T-helper 2 cell (primary cell): Measurements from ENCODE around the gene PGA3.
"Not testable (repeated sequence)": the region's sequence is repeated elsewhere in the genome, so short reads cannot be mapped to it uniquely, and the experiment has no call there.

Experiments used
- DNase-seq, 5 experiments: peaks; one replicate each; pipeline versions ENCODE4 v3.0.0 to v3.0.0-alpha.2; 2012 to 2022

PGA3 gene

DNA sequence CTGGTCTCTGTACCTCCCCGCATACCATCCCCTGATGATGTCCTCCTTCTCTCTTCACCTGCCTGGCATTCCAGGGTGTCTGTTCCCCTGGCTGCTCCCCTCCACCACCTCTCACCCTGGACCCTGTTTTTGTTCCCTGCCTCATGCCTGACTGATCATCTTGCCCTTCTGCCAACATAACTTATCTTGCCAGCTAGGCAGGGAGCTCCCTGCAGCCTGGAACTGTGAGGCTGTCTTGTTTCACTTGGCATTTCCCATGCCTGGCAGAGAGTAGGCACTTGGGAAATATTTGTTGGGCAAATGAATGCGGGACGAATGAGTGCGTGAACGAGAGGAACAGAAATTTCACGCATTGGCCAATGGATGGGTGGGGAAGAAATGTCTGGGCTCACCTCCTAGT is 7.3 kb downstream of the PGA3 start:
- not testable (repeated sequence) for DNase-seq

DNA sequence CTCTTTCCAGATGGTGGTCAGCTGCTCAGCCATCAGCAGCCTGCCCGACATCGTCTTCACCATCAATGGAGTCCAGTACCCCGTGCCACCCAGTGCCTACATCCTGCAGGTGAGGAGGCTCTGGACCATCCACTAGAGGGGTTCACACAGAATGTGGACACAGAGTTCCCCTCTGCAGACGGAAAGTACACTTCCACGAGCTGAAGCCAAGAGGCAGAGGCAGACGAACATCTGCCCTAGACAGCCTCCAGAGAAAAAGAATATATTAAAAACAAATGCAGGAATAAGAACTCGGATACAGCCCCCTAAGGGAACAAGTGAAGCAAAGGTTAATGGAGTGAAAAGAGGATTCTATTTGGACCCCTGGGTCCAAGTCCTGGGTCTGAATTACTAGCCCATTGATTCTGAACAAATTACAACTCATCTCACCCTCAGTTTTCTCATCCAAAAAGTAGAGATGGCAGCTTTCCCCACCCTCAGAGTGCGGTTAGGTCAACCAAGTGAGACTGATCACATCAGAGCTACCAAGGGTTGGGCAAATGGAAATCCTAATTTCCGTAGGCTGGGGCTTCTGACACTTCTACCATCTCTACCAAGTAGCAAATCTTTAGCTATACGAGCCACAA is 8.1 kb downstream of the PGA3 start:
- not testable (repeated sequence) for DNase-seq

DNA sequence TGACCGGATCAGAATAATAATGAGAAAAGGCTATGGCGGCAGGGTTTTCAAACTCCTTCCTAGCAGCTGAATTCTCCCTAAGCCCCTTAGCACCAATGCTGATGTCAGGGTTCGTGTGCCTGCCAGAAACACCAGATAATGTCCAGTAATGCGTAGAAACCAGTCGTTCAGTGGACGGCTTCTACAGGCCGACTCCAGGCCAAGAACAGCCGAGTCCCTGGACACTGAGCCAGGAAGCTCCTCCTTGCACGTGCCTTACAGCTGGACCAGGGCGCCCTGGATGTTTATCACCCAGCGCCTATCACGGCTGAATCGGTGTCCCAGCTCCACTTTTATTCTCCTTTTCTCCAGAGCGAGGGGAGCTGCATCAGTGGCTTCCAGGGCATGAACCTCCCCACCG is 8.9 kb downstream of the PGA3 start:
- not testable (repeated sequence) for DNase-seq

DNA sequence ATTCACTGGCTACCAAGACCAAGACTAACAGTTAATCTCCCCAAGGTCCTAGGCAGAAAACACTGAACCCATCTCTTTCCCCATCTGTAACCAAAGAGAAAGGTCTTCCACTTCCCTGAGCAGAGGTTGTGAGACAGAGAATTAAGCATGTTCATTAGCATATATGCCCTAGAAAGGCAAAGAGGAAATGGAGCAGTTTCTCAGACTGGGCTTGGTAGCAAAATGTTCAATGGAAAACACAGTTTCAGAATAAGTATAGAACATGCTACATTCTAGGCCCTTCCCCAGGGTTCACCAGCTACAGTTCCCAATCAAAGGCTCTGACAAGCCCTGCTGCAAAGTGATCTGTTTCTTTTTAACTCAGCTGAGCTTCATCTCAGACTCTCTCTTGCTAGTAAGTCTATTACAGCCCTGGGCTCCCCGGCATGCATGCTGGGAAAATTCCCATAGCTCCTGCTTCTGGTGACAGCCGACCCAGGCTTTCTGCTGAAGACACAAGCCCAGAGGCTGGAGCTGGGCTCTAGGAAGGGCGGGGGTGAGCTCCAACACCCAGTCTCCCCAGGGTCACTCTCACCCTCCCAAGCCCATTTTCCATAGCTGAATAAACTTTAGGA is 10.5 kb downstream of the PGA3 start:
- not testable (repeated sequence) for DNase-seq

- not testable (repeated sequence) for DNase-seq
Observed at GRCh38 chr11:61218306-61218705, 15.0 kb downstream of the PGA3 start.

DNA sequence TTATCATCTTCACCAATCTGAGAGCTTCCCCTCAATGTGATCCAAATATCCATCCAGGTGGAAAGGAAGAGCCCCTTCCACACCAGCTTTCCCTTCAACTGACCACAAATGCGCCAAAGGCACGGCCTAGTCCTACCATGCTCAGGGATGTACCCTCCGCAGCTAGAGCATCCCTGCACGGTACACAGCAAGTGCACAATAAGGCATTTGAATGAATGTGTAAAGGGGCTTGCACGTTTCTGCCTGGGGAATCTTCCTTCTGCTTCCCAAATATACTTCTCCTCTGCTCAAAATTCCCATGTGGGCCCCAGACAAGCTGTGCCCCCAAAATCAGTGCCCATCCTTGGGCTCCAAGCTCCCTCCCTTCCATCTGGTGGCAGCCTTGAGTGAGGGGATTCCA is 15.7 kb downstream of the PGA3 start:
- DNase-seq: not testable (repeated sequence)

GRCh38 chr11:61222047-61222446 is 18.7 kb downstream of the PGA3 start, which contains the start of gene PGA4:
Gene PGA4 (plus strand): TSS chr11:61222347. CDS start chr11:61222401, 54 bp downstream.
- not testable (repeated sequence) for DNase-seq

DNA sequence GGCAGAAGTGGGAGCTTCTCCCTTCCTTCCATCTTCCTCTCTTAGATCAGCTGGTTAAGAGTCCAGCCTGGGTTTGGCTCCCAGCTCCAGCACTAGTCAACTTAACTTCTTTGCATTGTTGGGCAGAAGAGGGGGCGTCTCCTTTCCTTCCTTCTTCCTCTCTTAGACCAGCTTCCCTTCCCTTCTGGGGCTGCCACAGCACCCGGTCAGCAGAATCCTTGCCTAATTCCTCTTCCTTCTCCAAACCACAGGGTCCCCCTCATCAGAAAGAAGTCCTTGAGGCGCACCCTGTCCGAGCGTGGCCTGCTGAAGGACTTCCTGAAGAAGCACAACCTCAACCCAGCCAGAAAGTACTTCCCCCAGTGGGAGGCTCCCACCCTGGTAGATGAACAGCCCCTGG is 19.4 kb downstream of the PGA3 start:
- not testable (repeated sequence) for DNase-seq

GRCh38 chr11:61226457-61227137 is 23.3 kb downstream of the PGA3 start:
- not testable (repeated sequence) for DNase-seq

GRCh38 chr11:61229458-61229857 is 26.1 kb downstream of the PGA3 start:
- DNase-seq: not testable (repeated sequence)

DNA sequence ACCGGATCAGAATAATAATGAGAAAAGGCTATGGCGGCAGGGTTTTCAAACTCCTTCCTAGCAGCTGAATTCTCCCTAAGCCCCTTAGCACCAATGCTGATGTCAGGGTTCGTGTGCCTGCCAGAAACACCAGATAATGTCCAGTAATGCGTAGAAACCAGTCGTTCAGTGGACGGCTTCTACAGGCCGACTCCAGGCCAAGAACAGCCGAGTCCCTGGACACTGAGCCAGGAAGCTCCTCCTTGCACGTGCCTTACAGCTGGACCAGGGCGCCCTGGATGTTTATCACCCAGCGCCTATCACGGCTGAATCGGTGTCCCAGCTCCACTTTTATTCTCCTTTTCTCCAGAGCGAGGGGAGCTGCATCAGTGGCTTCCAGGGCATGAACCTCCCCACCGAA is 27.7 kb downstream of the PGA3 start:
- not testable (repeated sequence) for DNase-seq

DNA sequence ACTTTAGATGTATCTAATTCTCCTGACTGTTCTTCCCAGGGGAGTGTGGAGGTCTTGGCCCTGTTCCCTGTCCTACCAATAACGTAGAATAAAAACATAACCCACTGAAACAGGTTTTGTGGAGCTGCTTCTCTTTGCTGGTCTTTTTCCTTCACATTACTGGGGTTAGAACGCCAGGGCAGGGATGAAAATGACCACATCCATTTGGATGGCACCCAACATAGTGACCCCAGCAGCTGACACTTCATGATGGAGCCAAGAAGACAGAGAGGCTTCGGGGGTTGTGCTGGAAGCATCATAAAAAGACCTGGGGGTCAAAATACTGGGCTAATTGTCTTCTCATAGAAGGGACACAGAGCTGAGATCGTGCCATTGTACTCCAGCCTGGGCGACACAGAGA is 28.3 kb downstream of the PGA3 start:
- not testable (repeated sequence) for DNase-seq

- not testable (repeated sequence) for DNase-seq
Observed at GRCh38 chr11:61232548-61233145, 29.3 kb downstream of the PGA3 start.

DNA sequence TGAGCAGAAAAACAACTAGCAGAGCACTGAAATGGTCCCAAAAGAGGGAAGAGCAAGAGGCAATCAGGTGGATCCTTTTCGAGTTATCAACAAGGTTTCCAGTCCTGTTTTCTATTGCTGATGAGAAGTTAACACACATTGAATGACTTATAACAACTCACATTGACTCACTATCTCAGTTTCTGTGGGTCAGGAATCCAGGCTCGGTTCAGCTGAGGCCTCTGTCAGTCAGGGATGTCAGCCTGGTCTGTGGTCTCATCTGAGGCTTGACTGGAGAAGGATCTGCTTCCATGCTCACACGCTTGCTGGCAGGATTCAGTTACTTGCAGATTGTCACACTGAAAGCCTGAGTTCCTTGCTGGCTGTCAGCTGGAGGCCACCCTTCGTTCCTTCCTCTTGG is 33.8 kb downstream of the PGA3 start:
- DNase-seq: not testable (repeated sequence)

GRCh38 chr11:61240288-61240687 is 37.0 kb downstream of the PGA3 start:
- DNase-seq: not testable (repeated sequence)

DNA sequence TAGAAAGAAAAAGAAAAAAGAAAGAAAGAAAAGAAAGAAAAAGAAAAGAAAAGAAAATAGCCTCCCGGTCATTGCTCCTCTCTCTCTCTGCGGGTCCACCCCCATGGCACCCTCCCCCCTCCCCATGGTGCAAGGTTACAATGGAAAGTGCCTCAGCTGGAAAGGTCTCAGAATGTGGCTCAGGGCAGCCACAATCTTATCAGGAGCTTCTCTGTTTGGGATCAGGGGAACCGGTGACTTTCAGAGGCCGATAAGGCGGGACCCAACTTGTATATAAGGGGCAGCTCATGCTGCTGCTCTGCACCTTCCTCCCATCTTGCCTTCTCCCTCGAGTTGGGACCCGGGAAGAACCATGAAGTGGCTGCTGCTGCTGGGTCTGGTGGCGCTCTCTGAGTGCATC is 37.6 kb downstream of the PGA3 start, which contains the start of gene PGA5:
Gene PGA5 (plus strand): TSS at position 301 of the 400 bp plus-strand sequence. CDS start 52 bp downstream, at position 353.
- not testable (repeated sequence) for DNase-seq

- not testable (repeated sequence) for DNase-seq
Observed at GRCh38 chr11:61241526-61241925, 38.2 kb downstream of the PGA3 start.

DNA sequence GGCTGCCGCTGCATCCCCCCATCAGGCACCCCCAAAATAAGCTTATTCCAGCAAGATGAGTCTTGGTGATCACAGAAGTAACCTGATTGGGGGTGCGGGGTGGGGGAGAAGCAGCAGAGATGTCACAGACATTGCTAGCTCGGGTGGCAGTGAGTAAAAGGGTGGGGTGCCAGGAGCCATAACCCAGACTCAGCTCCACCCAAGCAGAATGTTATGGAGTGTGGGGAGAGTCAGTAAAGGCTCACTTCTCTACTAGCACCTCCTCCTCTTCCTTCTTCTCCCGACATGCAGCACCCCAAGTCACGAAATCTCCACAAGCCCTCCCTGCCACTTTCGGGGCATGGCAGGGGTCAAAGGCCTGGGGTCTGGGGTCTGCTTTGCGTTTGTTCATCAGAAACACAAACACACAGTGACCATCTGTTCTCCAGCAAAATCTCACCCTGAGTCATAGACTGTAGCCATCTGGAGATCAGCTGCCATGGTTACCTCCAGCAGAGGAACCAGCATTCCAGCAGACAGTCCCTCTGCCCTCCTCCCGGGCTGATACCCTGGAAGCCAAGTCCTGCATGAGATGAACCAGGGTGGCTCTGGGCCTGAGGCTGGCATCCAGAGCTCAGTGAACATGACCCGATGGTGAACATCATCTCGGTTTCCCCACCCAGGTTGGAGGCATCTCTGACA is 42.1 kb downstream of the PGA3 start:
- DNase-seq: not testable (repeated sequence)

DNA sequence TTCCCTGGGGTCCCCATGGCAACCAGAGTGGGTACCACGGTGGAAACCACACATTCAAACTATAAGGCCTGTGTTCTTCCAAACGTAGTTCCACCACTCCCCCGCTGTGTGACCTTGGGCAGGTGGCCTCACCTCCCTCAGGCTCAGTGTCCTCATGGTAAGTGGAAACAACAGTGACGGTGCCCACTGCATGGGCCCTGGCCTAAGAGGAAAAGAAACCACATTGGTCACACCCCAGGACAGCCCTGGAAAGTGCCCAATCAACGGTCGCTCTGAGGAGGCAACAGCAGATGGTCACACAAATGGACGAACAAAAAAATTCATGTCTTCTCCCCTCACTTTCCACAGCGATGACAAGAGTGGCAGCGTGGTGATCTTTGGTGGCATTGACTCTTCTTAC is 44.8 kb downstream of the PGA3 start:
- not testable (repeated sequence) for DNase-seq

DNA sequence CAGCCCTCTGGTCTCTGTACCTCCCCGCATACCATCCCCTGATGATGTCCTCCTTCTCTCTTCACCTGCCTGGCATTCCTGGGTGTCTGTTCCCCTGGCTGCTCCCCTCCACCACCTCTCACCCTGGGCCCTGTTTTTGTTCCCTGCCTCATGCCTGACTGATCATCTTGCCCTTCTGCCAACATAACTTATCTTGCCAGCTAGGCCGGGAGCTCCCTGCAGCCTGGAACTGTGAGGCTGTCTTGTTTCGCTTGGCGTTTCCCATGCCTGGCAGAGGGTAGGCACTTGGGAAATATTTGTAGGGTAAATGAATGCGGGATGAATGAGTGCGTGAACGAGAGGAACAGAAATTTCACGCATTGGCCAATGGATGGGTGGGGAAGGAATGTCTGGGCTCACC is 45.9 kb downstream of the PGA3 start:
- DNase-seq: not testable (repeated sequence)

GRCh38 chr11:61250796-61251765 is 47.8 kb downstream of the PGA3 start:
- not testable (repeated sequence) for DNase-seq
